Measurements from ENCODE around the gene AVP. TPM values are rescaled to one million over a fixed set of nuclear protein-coding genes. Genes with fewer than 3 reads are reported as not detected.

The AVP gene
- total and polyA plus RNA-seq, 9 of the 15 experiments (the other 6 are each of a cell fraction or from before 2014, with no cell fraction given), result not detected

DNA sequence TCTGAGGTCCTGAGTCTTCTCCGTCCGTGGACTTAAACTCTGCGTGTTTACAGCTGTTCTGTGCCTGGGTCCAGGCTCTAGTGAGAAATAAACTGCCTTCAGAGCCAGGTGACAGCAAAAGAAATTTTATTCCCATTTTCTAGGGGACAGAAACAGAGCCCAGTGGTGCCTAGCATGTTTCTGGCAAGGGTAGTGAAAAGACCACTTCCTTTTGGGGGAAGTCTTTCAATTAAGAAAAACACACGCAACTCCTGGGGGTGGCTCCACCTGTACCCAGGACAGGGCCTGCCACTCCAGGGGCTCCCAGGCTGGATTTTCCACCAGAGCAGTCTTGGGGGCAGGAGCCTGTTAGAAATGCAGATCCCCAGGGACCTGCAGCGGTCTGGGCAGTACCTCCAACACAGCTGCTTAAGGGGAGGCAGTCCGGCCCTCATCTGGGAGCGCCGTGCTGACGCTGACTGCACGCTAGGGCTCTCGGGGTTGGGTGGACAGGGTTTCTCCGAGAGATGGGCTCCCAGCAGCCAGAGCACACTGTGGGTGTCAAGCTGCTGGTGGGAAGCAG is 23.0 kb upstream of the AVP start (continued):
- TF ChIP-seq, protein P1, sequence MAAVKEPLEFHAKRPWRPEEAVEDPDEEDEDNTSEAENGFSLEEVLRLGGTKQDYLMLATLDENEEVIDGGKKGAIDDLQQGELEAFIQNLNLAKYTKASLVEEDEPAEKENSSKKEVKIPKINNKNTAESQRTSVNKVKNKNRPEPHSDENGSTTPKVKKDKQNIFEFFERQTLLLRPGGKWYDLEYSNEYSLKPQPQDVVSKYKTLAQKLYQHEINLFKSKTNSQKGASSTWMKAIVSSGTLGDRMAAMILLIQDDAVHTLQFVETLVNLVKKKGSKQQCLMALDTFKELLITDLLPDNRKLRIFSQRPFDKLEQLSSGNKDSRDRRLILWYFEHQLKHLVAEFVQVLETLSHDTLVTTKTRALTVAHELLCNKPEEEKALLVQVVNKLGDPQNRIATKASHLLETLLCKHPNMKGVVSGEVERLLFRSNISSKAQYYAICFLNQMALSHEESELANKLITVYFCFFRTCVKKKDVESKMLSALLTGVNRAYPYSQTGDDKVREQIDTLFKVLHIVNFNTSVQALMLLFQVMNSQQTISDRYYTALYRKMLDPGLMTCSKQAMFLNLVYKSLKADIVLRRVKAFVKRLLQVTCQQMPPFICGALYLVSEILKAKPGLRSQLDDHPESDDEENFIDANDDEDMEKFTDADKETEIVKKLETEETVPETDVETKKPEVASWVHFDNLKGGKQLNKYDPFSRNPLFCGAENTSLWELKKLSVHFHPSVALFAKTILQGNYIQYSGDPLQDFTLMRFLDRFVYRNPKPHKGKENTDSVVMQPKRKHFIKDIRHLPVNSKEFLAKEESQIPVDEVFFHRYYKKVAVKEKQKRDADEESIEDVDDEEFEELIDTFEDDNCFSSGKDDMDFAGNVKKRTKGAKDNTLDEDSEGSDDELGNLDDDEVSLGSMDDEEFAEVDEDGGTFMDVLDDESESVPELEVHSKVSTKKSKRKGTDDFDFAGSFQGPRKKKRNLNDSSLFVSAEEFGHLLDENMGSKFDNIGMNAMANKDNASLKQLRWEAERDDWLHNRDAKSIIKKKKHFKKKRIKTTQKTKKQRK (IDR thresholded peaks at IDR 0.05; ENCODE audit: borderline replicate concordance, low read depth, low read length), result no peak
- TF ChIP-seq, protein P2, sequence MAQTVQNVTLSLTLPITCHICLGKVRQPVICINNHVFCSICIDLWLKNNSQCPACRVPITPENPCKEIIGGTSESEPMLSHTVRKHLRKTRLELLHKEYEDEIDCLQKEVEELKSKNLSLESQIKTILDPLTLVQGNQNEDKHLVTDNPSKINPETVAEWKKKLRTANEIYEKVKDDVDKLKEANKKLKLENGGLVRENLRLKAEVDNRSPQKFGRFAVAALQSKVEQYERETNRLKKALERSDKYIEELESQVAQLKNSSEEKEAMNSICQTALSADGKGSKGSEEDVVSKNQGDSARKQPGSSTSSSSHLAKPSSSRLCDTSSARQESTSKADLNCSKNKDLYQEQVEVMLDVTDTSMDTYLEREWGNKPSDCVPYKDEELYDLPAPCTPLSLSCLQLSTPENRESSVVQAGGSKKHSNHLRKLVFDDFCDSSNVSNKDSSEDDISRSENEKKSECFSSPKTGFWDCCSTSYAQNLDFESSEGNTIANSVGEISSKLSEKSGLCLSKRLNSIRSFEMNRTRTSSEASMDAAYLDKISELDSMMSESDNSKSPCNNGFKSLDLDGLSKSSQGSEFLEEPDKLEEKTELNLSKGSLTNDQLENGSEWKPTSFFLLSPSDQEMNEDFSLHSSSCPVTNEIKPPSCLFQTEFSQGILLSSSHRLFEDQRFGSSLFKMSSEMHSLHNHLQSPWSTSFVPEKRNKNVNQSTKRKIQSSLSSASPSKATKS (CRISPR knock-in tag; IDR thresholded peaks at IDR 0.05), result no peak
- TF ChIP-seq, protein P3, sequence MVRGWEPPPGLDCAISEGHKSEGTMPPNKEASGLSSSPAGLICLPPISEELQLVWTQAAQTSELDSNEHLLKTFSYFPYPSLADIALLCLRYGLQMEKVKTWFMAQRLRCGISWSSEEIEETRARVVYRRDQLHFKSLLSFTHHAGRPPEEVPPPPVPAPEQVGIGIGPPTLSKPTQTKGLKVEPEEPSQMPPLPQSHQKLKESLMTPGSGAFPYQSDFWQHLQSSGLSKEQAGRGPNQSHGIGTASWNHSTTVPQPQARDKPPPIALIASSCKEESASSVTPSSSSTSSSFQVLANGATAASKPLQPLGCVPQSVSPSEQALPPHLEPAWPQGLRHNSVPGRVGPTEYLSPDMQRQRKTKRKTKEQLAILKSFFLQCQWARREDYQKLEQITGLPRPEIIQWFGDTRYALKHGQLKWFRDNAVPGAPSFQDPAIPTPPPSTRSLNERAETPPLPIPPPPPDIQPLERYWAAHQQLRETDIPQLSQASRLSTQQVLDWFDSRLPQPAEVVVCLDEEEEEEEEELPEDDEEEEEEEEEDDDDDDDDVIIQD (CRISPR knock-in tag; IDR thresholded peaks at IDR 0.05), result no peak
- no peak for TF ChIP-seq ESRRA (IDR thresholded peaks at IDR 0.05; ENCODE audit: borderline replicate concordance, low read depth)
- TF ChIP-seq, protein P4, sequence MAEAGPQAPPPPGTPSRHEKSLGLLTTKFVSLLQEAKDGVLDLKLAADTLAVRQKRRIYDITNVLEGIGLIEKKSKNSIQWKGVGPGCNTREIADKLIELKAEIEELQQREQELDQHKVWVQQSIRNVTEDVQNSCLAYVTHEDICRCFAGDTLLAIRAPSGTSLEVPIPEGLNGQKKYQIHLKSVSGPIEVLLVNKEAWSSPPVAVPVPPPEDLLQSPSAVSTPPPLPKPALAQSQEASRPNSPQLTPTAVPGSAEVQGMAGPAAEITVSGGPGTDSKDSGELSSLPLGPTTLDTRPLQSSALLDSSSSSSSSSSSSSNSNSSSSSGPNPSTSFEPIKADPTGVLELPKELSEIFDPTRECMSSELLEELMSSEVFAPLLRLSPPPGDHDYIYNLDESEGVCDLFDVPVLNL (CRISPR knock-in tag; IDR thresholded peaks at IDR 0.05; ENCODE audit: low read depth), result no peak

Measured in K562 (cell line).